ENCODE data around the gene AGAP1. TPM values are rescaled to one million over a fixed set of nuclear protein-coding genes. Genes with fewer than 3 reads are reported as not detected.

The AGAP1 gene
- total RNA-seq, 2 experiments from 2014 or later = 2.2 TPM

DNA sequence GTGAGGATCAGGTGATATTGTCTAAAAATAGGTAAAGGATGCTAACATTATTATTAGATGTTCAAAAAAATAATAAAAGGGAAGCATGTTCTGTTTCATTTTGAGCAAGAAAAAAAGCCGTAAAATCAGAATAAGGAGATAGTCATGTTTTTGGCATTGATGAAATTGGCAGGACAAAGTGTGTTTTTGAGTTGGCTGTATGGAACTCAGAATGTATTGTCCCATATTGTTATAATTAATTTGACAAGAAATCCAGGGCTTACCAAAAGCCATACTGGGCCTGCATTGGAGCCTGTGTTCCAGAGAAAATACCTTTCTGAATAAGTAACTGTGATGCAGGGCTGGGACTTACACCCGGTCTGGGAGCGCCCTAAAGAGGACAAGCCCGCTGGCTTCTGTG, 232.0 kb downstream of the AGAP1 start:
- no peak for DNase-seq
- peaks cover under 1% of the 10 kb centered on the region for H3K27me3 Mint-ChIP-seq
- H3K9me3 Mint-ChIP-seq (ENCODE audit: low read depth) = no peaks in the 10 kb centered on the region
- H3K4me3 Mint-ChIP-seq = no peak overlapping the region
- H3K4me1 Mint-ChIP-seq = no peaks in the 10 kb centered on the region
- CTCF ChIA-PET = no interaction called here
- H3K27ac Mint-ChIP-seq = no peak overlapping the region
- POLR2A ChIA-PET = no interaction called here
- H3K36me3 Mint-ChIP-seq (ENCODE audit: low read depth) = no peaks in the 10 kb centered on the region
- intact Hi-C loops (cut with DNase I, micrococcal nuclease) = no loop called here
- no peak for ATAC-seq

DNA sequence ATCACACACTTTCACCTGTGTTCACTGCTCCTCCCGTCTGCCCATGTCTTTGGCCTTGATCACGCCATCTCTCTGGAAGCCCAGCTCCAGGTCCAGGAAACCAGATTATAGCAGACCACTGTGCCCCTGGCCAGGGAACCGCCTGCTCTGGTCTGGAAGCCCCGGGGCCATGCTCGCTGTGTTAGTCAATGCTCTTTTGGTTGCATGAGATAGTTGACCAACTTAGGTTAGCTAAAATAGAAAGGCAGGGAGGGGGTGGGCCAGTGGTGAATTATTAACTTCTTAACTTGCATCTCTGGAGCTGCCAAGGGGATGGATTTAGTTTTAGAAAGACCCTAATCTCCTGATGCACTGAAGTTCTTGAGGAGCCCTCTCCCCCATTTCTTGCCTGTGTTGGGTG, 232.7 kb downstream of the AGAP1 start:
- ChIA-PET POLR2A (no interaction called here), CTCF (no interaction called here)
- DNase-seq (no peak), ATAC-seq (no peak)
- Mint-ChIP-seq H3K9me3 (ENCODE audit: low read depth) (no peaks in the 10 kb centered on the region), H3K27me3 (peaks cover 3% of the 10 kb centered on the region), H3K4me3 (no peak overlapping the region), H3K4me1 (no peaks in the 10 kb centered on the region), H3K27ac (no peak overlapping the region), H3K36me3 (ENCODE audit: low read depth) (no peaks in the 10 kb centered on the region)
- intact Hi-C loops (cut with DNase I, micrococcal nuclease) = no loop called here

DNA sequence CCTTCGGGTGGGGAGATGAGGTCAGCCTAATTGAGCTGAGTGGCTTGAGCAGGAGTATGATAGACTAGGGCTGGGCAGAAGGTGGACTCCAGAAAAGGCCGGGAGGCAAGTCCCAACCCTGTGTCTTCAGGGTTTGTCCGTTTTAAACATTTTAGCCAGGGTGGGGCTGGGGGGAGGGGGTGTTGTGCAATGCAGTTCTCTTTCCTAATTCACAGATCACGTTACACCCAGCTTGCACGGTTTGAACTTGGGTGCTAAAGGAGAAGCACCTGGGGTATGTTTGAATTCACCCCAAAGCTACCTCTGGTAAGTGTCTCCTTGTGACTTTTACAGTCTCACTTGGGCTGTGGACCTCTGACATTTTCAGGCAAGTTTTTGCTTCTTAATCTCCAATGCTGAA, 233.3 kb downstream of the AGAP1 start:
- ChIA-PET POLR2A (no interaction called here), CTCF (interaction anchor here (0.8 kb wide), 1 partner anchor 278 kb away, joined by 3 read pairs; no protein-coding TSS in a partner anchor)
- intact Hi-C loops (cut with DNase I, micrococcal nuclease) = no loop called here
- H3K4me3 Mint-ChIP-seq = no peak overlapping the region
- H3K4me1 Mint-ChIP-seq = no peaks in the 10 kb centered on the region
- no peak overlapping the region for H3K27ac Mint-ChIP-seq
- H3K36me3 Mint-ChIP-seq (ENCODE audit: low read depth) = no peaks in the 10 kb centered on the region
- H3K27me3 Mint-ChIP-seq = peaks cover 5% of the 10 kb centered on the region
- no peaks in the 10 kb centered on the region for H3K9me3 Mint-ChIP-seq (ENCODE audit: low read depth)
- DNase-seq = no peak
- ATAC-seq = no peak

DNA sequence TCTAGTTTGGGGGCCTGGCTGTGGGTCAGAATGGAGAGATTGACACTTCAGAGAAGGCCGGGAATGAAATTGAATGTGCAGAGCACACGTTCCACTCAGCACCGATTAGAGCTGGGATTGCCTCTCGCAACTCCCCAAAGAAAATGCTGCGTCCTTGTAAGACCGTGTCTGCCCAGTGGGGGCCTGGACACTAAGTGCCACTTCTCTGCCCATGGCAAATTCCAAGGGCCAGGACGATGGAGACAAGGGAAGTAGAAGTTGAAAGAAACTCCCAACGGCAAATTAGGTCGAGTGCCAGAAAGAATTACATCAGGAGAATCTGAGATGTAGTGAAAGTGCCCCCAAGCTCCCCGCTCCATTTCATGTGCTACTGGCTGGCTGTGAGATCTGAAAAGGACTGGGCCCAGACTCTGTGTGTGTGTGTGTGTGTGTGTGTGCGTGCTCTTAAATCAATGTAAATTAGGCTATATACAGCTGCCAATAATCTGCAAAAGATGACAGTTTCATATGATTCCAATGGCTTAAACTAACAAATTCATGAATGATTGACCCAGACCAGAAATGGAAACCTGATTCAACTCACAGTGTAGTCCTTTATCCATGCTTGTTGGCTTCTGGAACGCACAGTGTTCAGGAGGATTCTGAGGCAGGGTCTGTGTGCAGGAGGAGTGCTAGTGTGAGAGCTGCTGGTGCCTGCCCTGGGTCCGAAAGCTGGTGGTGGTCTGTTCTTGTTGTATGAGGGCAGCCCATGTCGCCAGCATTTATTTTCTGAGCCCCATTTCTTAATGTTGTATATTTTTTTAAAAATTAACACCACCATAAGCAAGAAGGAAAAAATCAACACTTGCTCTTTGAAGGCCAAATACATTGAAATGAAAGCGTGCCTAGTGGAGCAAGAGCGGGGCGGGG, 234.3 kb downstream of the AGAP1 start:
- no peaks in the 10 kb centered on the region for H3K4me1 Mint-ChIP-seq
- H3K27ac Mint-ChIP-seq = no peak overlapping the region
- POLR2A ChIA-PET = no interaction called here
- intact Hi-C loops (cut with DNase I, micrococcal nuclease) = no loop called here
- no peaks in the 10 kb centered on the region for H3K36me3 Mint-ChIP-seq (ENCODE audit: low read depth)
- H3K27me3 Mint-ChIP-seq = peaks cover 8% of the 10 kb centered on the region
- ATAC-seq (no peak), DNase-seq (no peak)
- H3K4me3 Mint-ChIP-seq = no peak overlapping the region
- H3K9me3 Mint-ChIP-seq (ENCODE audit: low read depth) = no peaks in the 10 kb centered on the region
- CTCF ChIA-PET = no interaction called here

DNA sequence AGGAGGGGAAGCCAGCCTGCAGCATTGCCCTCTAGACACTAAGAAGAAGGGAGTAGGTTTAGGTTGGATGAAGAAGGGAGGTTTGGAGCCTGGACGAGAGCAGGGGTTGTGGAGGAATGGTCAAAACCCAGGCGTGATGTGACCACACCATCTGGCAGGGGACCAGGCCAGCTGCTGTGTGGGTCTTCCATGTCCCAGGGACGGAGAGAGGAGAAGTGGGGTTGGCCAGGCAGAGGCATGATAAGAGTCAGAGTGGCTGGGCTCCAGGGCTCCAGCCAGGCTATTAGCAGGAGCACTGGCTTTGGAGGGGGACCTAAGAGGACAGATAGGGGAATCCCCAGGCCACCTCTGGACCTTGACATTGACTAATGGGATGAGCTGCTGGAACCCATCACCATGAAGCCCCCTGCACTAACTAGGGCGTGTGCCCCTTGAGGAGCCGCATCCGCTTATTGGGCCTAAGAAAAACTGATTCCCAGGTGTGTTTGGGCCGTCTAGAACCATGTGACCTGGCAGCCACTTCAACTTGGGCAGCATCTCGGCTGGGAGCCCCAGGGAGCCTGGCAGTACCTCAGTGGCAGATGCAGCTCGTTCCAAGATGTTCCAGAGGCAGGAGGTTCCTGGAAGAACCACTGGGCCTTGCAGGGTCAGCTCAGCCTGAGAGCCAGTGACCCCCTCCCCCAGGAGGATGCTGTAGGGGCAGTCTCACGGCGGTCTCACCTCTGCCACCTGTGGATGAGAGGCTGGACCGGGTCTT, 235.1 kb downstream of the AGAP1 start:
- peaks cover 8% of the 10 kb centered on the region for H3K27me3 Mint-ChIP-seq
- no peak overlapping the region for H3K27ac Mint-ChIP-seq
- POLR2A ChIA-PET = no interaction called here
- no peaks in the 10 kb centered on the region for H3K4me1 Mint-ChIP-seq
- H3K9me3 Mint-ChIP-seq (ENCODE audit: low read depth) = no peaks in the 10 kb centered on the region
- ATAC-seq (no peak), DNase-seq (no peak)
- CTCF ChIA-PET = interaction anchor here (0.5 kb wide), 1 partner anchor 81 kb away, joined by 3 read pairs; no protein-coding TSS in a partner anchor
- no peaks in the 10 kb centered on the region for H3K36me3 Mint-ChIP-seq (ENCODE audit: low read depth)
- no peak overlapping the region for H3K4me3 Mint-ChIP-seq
- intact Hi-C loops (cut with DNase I, micrococcal nuclease) = no loop called here

DNA sequence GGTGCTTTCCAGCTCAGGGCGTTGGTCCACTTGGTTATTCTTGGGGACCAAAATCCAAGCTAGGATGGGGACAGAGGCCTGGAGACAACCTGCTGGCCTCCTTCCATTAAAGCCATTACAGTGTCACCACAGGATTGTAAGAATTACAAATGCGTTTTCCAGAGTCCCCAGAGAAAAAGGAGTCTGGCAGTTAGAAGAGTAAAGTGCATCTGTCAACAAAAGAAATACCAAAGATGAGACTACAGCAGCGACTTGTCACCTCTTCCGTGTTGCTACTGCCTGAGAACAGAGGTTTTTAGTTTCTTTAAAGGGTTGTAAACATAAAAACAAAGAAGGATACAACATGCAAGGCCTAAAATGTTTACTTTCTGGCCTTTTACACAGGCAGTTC, 235.7 kb downstream of the AGAP1 start:
- CTCF ChIA-PET = no interaction called here
- ATAC-seq = no peak
- H3K4me3 Mint-ChIP-seq = no peak overlapping the region
- intact Hi-C loops (cut with DNase I, micrococcal nuclease) = no loop called here
- POLR2A ChIA-PET = no interaction called here
- H3K9me3 Mint-ChIP-seq (ENCODE audit: low read depth) = no peaks in the 10 kb centered on the region
- no peak for DNase-seq
- no peaks in the 10 kb centered on the region for H3K4me1 Mint-ChIP-seq
- no peaks in the 10 kb centered on the region for H3K36me3 Mint-ChIP-seq (ENCODE audit: low read depth)
- H3K27me3 Mint-ChIP-seq = peaks cover 8% of the 10 kb centered on the region
- H3K27ac Mint-ChIP-seq = no peak overlapping the region

DNA sequence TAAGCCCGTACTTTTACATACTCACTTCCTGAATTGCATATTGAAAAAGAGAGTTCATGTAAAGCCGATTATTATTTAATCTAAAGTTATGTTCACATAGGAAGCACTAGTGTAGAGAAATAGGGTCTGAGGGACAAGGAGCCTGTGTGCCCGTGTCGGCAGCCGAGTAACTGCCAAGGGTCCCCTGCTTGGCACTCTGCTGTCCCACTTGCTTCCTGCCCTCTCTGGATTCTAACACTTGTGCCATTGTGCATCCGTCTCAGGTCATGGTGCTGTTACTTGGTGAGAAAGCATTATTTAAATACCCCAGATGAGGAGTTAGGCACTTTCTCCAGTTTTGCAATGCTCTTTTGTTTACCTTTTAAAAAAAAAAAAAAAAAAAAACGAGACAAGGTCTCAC, 236.3 kb downstream of the AGAP1 start:
- H3K9me3 Mint-ChIP-seq (ENCODE audit: low read depth) = no peaks in the 10 kb centered on the region
- no peaks in the 10 kb centered on the region for H3K36me3 Mint-ChIP-seq (ENCODE audit: low read depth)
- no peak for DNase-seq
- H3K27me3 Mint-ChIP-seq = peaks cover 8% of the 10 kb centered on the region
- POLR2A ChIA-PET = no interaction called here
- no peak for ATAC-seq
- intact Hi-C loops (cut with DNase I, micrococcal nuclease) = no loop called here
- H3K4me1 Mint-ChIP-seq = no peaks in the 10 kb centered on the region
- no peak overlapping the region for H3K27ac Mint-ChIP-seq
- H3K4me3 Mint-ChIP-seq = no peak overlapping the region
- CTCF ChIA-PET = interaction anchor here (0.5 to 0.6 kb wide), 2 partner anchors 9 to 262 kb away, joined by 3 read pairs; no protein-coding TSS in a partner anchor

DNA sequence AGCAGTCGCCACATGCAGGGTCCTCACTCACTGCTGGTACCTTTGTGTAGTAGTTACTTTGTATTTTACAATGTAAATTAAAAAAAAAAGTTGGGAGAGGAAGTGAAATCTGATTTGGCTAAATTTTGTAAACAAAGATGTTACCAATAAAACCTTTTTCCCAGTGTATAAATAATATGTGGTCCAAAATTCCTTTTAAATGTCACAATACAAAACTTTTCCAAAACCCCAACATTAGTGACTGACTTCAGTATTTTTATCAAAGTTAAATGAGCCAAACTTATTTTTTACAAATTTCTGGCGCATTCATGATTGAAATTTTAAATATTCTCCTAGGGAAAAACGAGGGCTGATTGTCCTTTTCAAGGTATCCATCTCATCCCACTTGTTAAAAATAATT, 239.9 kb downstream of the AGAP1 start:
- Mint-ChIP-seq H3K27ac (no peak overlapping the region), H3K9me3 (ENCODE audit: low read depth) (no peaks in the 10 kb centered on the region), H3K4me1 (no peaks in the 10 kb centered on the region), H3K36me3 (ENCODE audit: low read depth) (no peaks in the 10 kb centered on the region), H3K27me3 (peaks cover 12% of the 10 kb centered on the region), H3K4me3 (no peak overlapping the region)
- no peak for DNase-seq
- intact Hi-C loops (cut with DNase I, micrococcal nuclease) = no loop called here
- ATAC-seq = no peak
- ChIA-PET CTCF (interaction anchor here (2.3 kb wide), 1 partner anchor 12 kb away, joined by 7 read pairs; no protein-coding TSS in a partner anchor), POLR2A (no interaction called here)

DNA sequence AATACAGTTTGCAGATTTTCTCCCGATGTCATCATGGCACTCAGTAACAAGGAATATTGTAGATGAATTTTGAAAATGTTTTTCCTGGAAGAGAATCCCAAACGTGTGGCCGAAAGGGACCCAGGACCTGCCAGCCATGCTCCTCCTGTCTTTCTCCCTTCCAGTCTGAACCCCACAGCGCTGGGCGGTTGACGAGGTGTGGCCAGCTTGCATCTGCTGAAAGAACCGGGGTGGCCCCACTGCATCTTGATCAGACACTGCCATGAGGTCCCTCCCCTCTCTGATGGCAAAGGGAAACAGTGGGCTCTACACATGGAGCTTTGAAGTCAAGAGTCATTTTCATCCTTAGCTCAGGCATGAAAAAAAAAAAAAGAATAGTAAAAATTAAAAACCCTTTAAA, 240.3 kb downstream of the AGAP1 start:
- no peaks in the 10 kb centered on the region for H3K4me1 Mint-ChIP-seq
- CTCF ChIA-PET = interaction anchor here (2.3 kb wide), 1 partner anchor 12 kb away, joined by 7 read pairs; no protein-coding TSS in a partner anchor
- no peak overlapping the region for H3K27ac Mint-ChIP-seq
- no peak for DNase-seq
- no peaks in the 10 kb centered on the region for H3K9me3 Mint-ChIP-seq (ENCODE audit: low read depth)
- peaks cover 12% of the 10 kb centered on the region for H3K27me3 Mint-ChIP-seq
- intact Hi-C loops (cut with DNase I, micrococcal nuclease) = no loop called here
- POLR2A ChIA-PET = no interaction called here
- no peaks in the 10 kb centered on the region for H3K36me3 Mint-ChIP-seq (ENCODE audit: low read depth)
- ATAC-seq = no peak
- H3K4me3 Mint-ChIP-seq = no peak overlapping the region

DNA sequence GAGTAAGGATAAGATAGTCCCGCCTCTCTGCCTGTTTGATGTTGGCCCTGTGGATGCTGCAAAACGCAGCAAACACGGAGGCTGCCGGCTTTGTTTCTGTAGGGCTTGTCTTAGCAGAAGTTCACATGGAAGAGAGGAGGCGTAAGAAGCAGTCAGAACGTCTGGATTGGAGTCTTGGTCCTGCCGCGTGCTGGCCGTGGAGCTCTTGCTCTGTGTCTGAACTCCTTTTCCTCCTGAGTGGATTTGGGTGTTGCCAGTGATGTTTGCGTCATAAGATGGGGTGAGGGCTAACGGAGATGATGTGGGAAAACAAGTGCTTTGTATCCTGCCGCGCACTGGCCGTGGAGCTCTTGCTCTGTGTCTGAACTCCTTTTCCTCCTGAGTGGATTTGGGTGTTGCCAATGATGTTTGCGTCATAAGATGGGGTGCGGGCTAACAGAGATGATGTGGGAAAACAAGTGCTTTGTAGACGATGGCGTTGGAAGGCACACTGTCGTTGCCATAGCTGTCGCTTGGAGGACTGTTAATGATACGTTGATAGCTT, 240.9 kb downstream of the AGAP1 start:
- H3K9me3 Mint-ChIP-seq (ENCODE audit: low read depth) = no peaks in the 10 kb centered on the region
- intact Hi-C loops (cut with DNase I, micrococcal nuclease) = no loop called here
- ChIA-PET POLR2A (interaction anchor here (0.6 kb wide), 1 partner anchor 11 kb away, joined by 3 read pairs; no protein-coding TSS in a partner anchor), CTCF (interaction anchor here (2.3 kb wide), 1 partner anchor 11 kb away, joined by 7 read pairs; no protein-coding TSS in a partner anchor)
- peaks cover 12% of the 10 kb centered on the region for H3K27me3 Mint-ChIP-seq
- H3K4me3 Mint-ChIP-seq = no peak overlapping the region
- ATAC-seq = no peak
- H3K36me3 Mint-ChIP-seq (ENCODE audit: low read depth) = no peaks in the 10 kb centered on the region
- no peak for DNase-seq
- no peaks in the 10 kb centered on the region for H3K4me1 Mint-ChIP-seq
- H3K27ac Mint-ChIP-seq = no peak overlapping the region

DNA sequence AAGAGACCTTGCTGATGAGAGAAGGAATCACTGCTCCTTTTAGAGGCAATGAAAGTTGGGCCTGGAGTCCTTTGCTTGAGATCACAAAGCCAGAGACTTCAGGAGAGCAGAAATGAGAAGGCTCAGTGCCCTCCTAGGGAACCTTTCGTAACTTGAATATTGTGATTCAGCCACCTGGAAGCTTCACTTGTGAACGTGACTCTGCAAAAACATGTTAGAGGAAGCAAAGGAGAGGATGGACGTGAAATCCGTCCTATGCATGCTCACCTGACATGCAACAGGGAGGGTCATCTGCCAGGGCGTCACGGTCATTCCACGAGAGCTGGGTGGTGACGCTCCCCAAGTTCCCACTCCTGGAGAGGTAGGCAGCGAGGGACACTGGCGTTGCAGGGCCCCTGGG, 243.6 kb downstream of the AGAP1 start:
- CTCF ChIA-PET = interaction anchor here (1.0 kb wide), 1 partner anchor 22 kb away, joined by 3 read pairs; no protein-coding TSS in a partner anchor
- POLR2A ChIA-PET = interaction anchor here (0.6 kb wide), 1 partner anchor 60 kb away, joined by 3 read pairs; no protein-coding TSS in a partner anchor
- peaks cover 7% of the 10 kb centered on the region for H3K27me3 Mint-ChIP-seq
- no peaks in the 10 kb centered on the region for H3K9me3 Mint-ChIP-seq (ENCODE audit: low read depth)
- no peak for DNase-seq
- H3K36me3 Mint-ChIP-seq (ENCODE audit: low read depth) = no peaks in the 10 kb centered on the region
- intact Hi-C loops (cut with DNase I, micrococcal nuclease) = no loop called here
- H3K4me1 Mint-ChIP-seq = no peaks in the 10 kb centered on the region
- H3K4me3 Mint-ChIP-seq = no peak overlapping the region
- ATAC-seq = no peak
- H3K27ac Mint-ChIP-seq = no peak overlapping the region
